Fibroblast of lung (primary cell): ENCODE results near the gene PDCD4.

Experiments used
- CTCF ChIP-seq, 2 donors: IDR thresholded peaks in 1 of 2; conservative IDR thresholded peaks in 1 of 2; 1 replicate in 1 of 2; 2 replicates in 1 of 2; pipeline ENCODE4 v1.5.1; 2011 to 2012; ENCODE audit warnings: low read length in 2 of 2, control low read depth in 1 of 2, inconsistent platforms in 1 of 2, low read depth in 1 of 2, mild to moderate bottlenecking in 1 of 2
- EZH2 ChIP-seq: IDR thresholded peaks from 2 replicates; pipeline ENCODE4 v1.5.1; 2012; ENCODE audit warnings: low read length, control low read depth, mild to moderate bottlenecking; ENCODE audit errors: missing control alignments

- TF ChIP-seq EZH2 = no peak
- TF ChIP-seq CTCF (conservative IDR thresholded peaks at IDR 0.05 in 1 of 2, IDR thresholded peaks at IDR 0.05 in 1 of 2; ENCODE audit: low read depth in 1 of 2, low read length in 2 of 2) = no peak
Observed at GRCh38 chr10:110863956-110864355, 7.8 kb upstream of the PDCD4 start.
